IMR-90 (cell line): ENCODE measurements around the gene EFNB2. TPM values are rescaled to one million over a fixed set of nuclear protein-coding genes. Genes with fewer than 3 reads are reported as not detected.

ENCODE experiments used
- ATAC-seq: fragments of 200-7000 bp; cut with Tn5 transposase; 2 replicates; pipeline ENCODE4 v1.9.1; 2020; ENCODE audit warnings: low read depth, mild to moderate bottlenecking, moderate library complexity
- BruUV-seq: library from RNA; stranded (reverse); fragments of 400-500 nt; replicated peaks from 2 replicates; lab custom pipeline; 2021; lab: Mats Ljungman, UMichigan
- CTCF ChIA-PET: fragments of 300-600 bp; formaldehyde crosslinking; extraction: SDS; loops from one replicate; lab custom pipeline; 2021; ENCODE audit warnings: antibody characterized with exemption; lab: Yijun Ruan, JAX
- POLR2A ChIA-PET: fragments of 300-600 bp; sonication (Branson Sonifier 250); formaldehyde crosslinking; loops from one replicate; lab custom pipeline; 2022; ENCODE audit warnings: antibody characterized with exemption; ENCODE audit not compliant: unreplicated experiment; lab: Charles Lee
- DNase-seq: peaks from one replicate; pipeline ENCODE4 v3.0.0; 2013
- H2AFZ ChIP-seq: replicated peaks from 2 replicates; pipeline ENCODE3; 2013; ENCODE audit warnings: low read length, mild to moderate bottlenecking; ENCODE audit not compliant: poor library complexity
- H2AK5ac ChIP-seq: 2 replicates; pipeline ENCODE4 v1.6.1; 2013; ENCODE audit warnings: low read depth, low read length, inconsistent platforms
- H2AK9ac ChIP-seq: replicated peaks from 2 replicates; pipeline ENCODE3; 2013; ENCODE audit warnings: mild to moderate bottlenecking, low read depth, low read length, moderate library complexity; ENCODE audit not compliant: poor library complexity
- H2BK120ac ChIP-seq: 2 replicates; pipeline ENCODE4 v1.6.1; 2013; ENCODE audit warnings: low read depth, low read length, inconsistent platforms
- H2BK15ac ChIP-seq: 3 replicates; pipeline ENCODE4 v1.6.1; 2013; ENCODE audit warnings: low read depth, low read length, inconsistent platforms
- H2BK20ac ChIP-seq: 2 replicates; pipeline ENCODE4 v1.6.1; 2013; ENCODE audit warnings: low read depth, mild to moderate bottlenecking, inconsistent platforms, low read length, moderate library complexity
- H2BK5ac ChIP-seq: 2 replicates; pipeline ENCODE4 v1.6.1; 2013; ENCODE audit warnings: mild to moderate bottlenecking, low read depth, low read length, inconsistent platforms; ENCODE audit not compliant: poor library complexity, severe bottlenecking
- H3K14ac ChIP-seq: replicated peaks from 2 replicates; pipeline ENCODE4 v1.6.1; 2013; ENCODE audit warnings: low read depth, low read length, inconsistent platforms
- H3K18ac ChIP-seq: 2 replicates; pipeline ENCODE4 v1.6.1; 2013; ENCODE audit warnings: low read depth, low read length, control low read depth
- H3K23ac ChIP-seq: 2 replicates; pipeline ENCODE4 v1.6.1; 2013; ENCODE audit warnings: low read depth, low read length, inconsistent platforms
- H3K27ac ChIP-seq: 2 replicates; pipeline ENCODE4 v1.5.1; 2013; ENCODE audit warnings: mild to moderate bottlenecking, control low read depth, low read length; ENCODE audit not compliant: insufficient read depth
- H3K27me3 ChIP-seq: 2 replicates; pipeline ENCODE4 v1.6.1; 2013; ENCODE audit warnings: low read length; ENCODE audit not compliant: control insufficient read depth, insufficient read depth
- H3K36me3 ChIP-seq: 2 replicates; pipeline ENCODE4 v1.6.1; 2013; ENCODE audit warnings: low read length, mixed read lengths; ENCODE audit not compliant: control insufficient read depth, insufficient read depth
- H3K4ac ChIP-seq: 2 replicates; pipeline ENCODE4 v1.6.1; 2013; ENCODE audit warnings: low read depth, low read length, inconsistent platforms
- H3K4me1 ChIP-seq: 2 replicates; pipeline ENCODE4 v1.6.1; 2013; ENCODE audit warnings: low read length, mixed read lengths; ENCODE audit not compliant: control insufficient read depth, insufficient read depth
- H3K4me2 ChIP-seq: 2 replicates; pipeline ENCODE4 v1.6.1; 2013; ENCODE audit warnings: low read depth, mild to moderate bottlenecking, control low read depth, low read length, moderate library complexity
- H3K4me3 ChIP-seq: 2 replicates; pipeline ENCODE4 v1.5.1; 2013; ENCODE audit warnings: low read depth, mild to moderate bottlenecking, control low read depth, low read length, moderate library complexity; ENCODE audit not compliant: insufficient read depth
- H3K56ac ChIP-seq: 2 replicates; pipeline ENCODE4 v1.6.1; 2013; ENCODE audit warnings: low read length, inconsistent platforms; ENCODE audit not compliant: insufficient read depth; ENCODE audit errors: extremely low read depth
- H3K79me1 ChIP-seq, 2 experiments: 2 replicates each; pipeline ENCODE4 v1.6.1; 2013; ENCODE audit warnings: low read length in 2 of 2, inconsistent platforms in 1 of 2, low read depth in 1 of 2
- H3K9ac ChIP-seq: 2 replicates; pipeline ENCODE4 v1.6.1; 2013; ENCODE audit warnings: low read depth, low read length, control low read depth
- H3K9me1 ChIP-seq: 2 replicates; pipeline ENCODE4 v1.6.1; 2013; ENCODE audit warnings: low read length, inconsistent platforms; ENCODE audit not compliant: insufficient read depth
- H3K9me3 ChIP-seq: 2 replicates; pipeline ENCODE4 v1.6.1; 2013; ENCODE audit warnings: low read length; ENCODE audit not compliant: control insufficient read depth, insufficient read depth
- H4K20me1 ChIP-seq: 2 replicates; pipeline ENCODE4 v1.6.1; 2013; ENCODE audit warnings: low read length, inconsistent platforms; ENCODE audit not compliant: insufficient read depth
- H4K5ac ChIP-seq: 2 replicates; pipeline ENCODE4 v1.6.1; 2013; ENCODE audit warnings: mild to moderate bottlenecking, low read depth, low read length, control low read depth
- H4K8ac ChIP-seq, 2 experiments: 2 replicates each; pipeline ENCODE4 v1.6.1; 2013; ENCODE audit warnings: low read depth in 2 of 2, low read length in 2 of 2, control low read depth in 1 of 2, inconsistent platforms in 1 of 2
- H4K91ac ChIP-seq: 2 replicates; pipeline ENCODE4 v1.6.1; 2013; ENCODE audit warnings: low read depth, low read length, inconsistent platforms; ENCODE audit not compliant: insufficient read depth
- MXI1 ChIP-seq: IDR thresholded peaks from 2 replicates; pipeline ENCODE4 v1.6.1; 2012; ENCODE audit warnings: low read depth, mild to moderate bottlenecking, low read length, moderate library complexity, borderline replicate concordance
- dilution Hi-C: fragments of 300-500 bp; cut with HindIII; formaldehyde crosslinking; loops from one replicate; pipeline ENCODE4 v1.14.3; 2018; ENCODE audit warnings: low sequenced_read_pairs; ENCODE audit not compliant: unreplicated experiment
- in situ Hi-C: fragments of 300-500 bp; cut with MboI; formaldehyde crosslinking; loops from 3 replicates; pipeline ENCODE4 v1.14.3; 2019; ENCODE audit warnings: low sequenced_read_pairs, inconsistent platforms, mixed read lengths
- intact Hi-C: fragments of 100-400 bp; cut with micrococcal nuclease; formaldehyde crosslinking; loops from 2 replicates; pipeline ENCODE4 v1.10.0; 2022
- polyA plus RNA-seq, 3 experiments: library from polyadenylated mRNA; depleted of rRNA; stranded (reverse); fragments of >200 nt; gene quantifications; 2 replicates each; pipeline ENCODE4 v1.2.3, GENCODE V29; 2012; ENCODE audit warnings: low replicate concordance in 1 of 3
- total RNA-seq: library from RNA; depleted of rRNA; stranded (reverse); fragments of >200 nt; gene quantifications from 2 replicates; pipeline ENCODE4 v1.2.3, GENCODE V29; 2012

The EFNB2 gene
- total and polyA plus RNA-seq, 2 of the 4 experiments (the other 2 are of a cell fraction): 5.4 to 6.0 TPM

DNA sequence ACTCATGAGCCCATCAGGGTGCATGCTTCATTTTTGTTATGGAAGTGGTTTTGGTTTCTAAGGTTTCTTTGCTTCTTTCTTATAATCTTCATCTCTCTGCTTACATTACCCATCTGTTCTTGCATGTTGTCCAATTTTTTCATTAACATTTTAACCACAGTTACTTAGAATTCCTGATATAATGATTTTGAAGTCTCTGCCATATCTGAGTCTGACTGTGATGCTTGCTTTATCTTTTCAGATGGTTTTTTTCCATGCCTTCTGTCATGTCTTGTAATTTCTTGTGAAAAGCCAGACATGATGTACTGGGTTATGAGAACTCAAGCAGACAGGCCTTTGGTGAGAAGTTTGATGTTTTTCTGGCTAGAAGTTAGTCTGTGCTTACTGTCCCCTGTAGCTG is 40.4 kb upstream of the EFNB2 start:
- Histone ChIP-seq H3K9me3 (no peaks in the 10 kb centered on the region), H3K9ac (no peak overlapping the region), H4K8ac (no peak overlapping the region), H4K5ac (no peak overlapping the region), H3K27me3 (peaks cover 4% of the 10 kb centered on the region; the same call in 1 of the 2 replicates), H3K27ac (no peak overlapping the region), H3K4me1 (no peaks in the 10 kb centered on the region; the same call in 1 of the 2 replicates), H2BK20ac (no peak overlapping the region), H3K18ac (no peak overlapping the region), H2AK5ac (no peak overlapping the region), H2AK9ac (no peak overlapping the region), H3K4ac (no peak overlapping the region), H2BK120ac (no peak overlapping the region), H2AFZ (no peak overlapping the region), H2BK15ac (no peak overlapping the region), H4K91ac (no peak overlapping the region), H3K36me3 (no peaks in the 10 kb centered on the region), H4K20me1 (no peaks in the 10 kb centered on the region), H2BK5ac (no peak overlapping the region), H3K4me3 (no peak overlapping the region), H3K23ac (no peak overlapping the region), H3K4me2 (no peak overlapping the region), H3K56ac (no peak overlapping the region), H3K79me1 (no peaks in the 10 kb centered on the region), H3K14ac (no peak overlapping the region), H3K9me1 (no peaks in the 10 kb centered on the region)
- dilution Hi-C loops: no loop called here
- TF ChIP-seq MXI1: no peak
- no peak for DNase-seq
- ATAC-seq: no peak
- intact Hi-C loops: no loop called here
- POLR2A ChIA-PET: no interaction called here
- in situ Hi-C loops: no loop called here
- CTCF ChIA-PET: no interaction called here
- no TSS peak for BruUV-seq
